Activated CD8-positive, alpha-beta memory T cell treated with anti-CD3 and anti-CD28 coated beads for 1 hour (primary cell): ENCODE data around the gene DPH1.

Experiments
- DNase-seq, 2 donors: peaks; one replicate each; pipeline ENCODE4 v3.0.0-alpha.2; 2020; ENCODE audit warnings: low read depth in 1 of 2; ENCODE audit errors: extremely low read depth in 1 of 2

Gene DPH1

GRCh38 chr17:2059547-2060384 lies 29.8 kb downstream of the DPH1 start:
- no peak for DNase-seq

- DNase-seq, result no peak
These were observed 30.4 kb downstream of the DPH1 start for GRCh38 chr17:2060385-2060658.

GRCh38 chr17:2060681-2061440 lies 30.9 kb downstream of the DPH1 start:
- DNase-seq, result no peak

- DNase-seq, result no peak
These were observed 31.5 kb downstream of the DPH1 start for GRCh38 chr17:2061441-2061958.

GRCh38 chr17:2062571-2063183 lies 32.7 kb downstream of the DPH1 start:
- DNase-seq, result no peak

- DNase-seq, result no peak
These were observed 33.6 kb downstream of the DPH1 start for GRCh38 chr17:2063261-2064146.

- DNase-seq, result no peak
These were observed 34.2 kb downstream of the DPH1 start for GRCh38 chr17:2064147-2064489.

GRCh38 chr17:2064520-2064971 lies 34.6 kb downstream of the DPH1 start:
- no peak for DNase-seq

GRCh38 chr17:2064980-2065785 lies 35.2 kb downstream of the DPH1 start:
- DNase-seq, result no peak

GRCh38 chr17:2065949-2066400 lies 36.0 kb downstream of the DPH1 start:
- DNase-seq, result no peak

GRCh38 chr17:2067048-2067561 lies 37.2 kb downstream of the DPH1 start:
- no peak for DNase-seq

GRCh38 chr17:2067608-2068024 lies 37.7 kb downstream of the DPH1 start:
- no peak for DNase-seq

GRCh38 chr17:2068031-2068518 lies 38.1 kb downstream of the DPH1 start:
- DNase-seq, result no peak

GRCh38 chr17:2068519-2069051 lies 38.6 kb downstream of the DPH1 start:
- DNase-seq, result no peak

- no peak for DNase-seq
These were observed 40.5 kb downstream of the DPH1 start for GRCh38 chr17:2070241-2071023.

GRCh38 chr17:2071024-2071385 lies 41.1 kb downstream of the DPH1 start:
- DNase-seq, result no peak

GRCh38 chr17:2071455-2072281 lies 41.7 kb downstream of the DPH1 start:
- DNase-seq, result no peak

GRCh38 chr17:2074919-2075318 lies 45.0 kb downstream of the DPH1 start:
- no peak for DNase-seq
